ENCODE results near the gene GFRA1.
"Not testable (repeated sequence)": the region's sequence is repeated elsewhere in the genome, so short reads cannot be mapped to it uniquely, and the experiment has no call there.

Gene GFRA1

GRCh38 chr10:116059320-116059719 is 213.7 kb downstream of the GFRA1 start:
- DNase-seq (ENCODE audit: low read depth) = no peak

GRCh38 chr10:116056445-116057293 is 216.3 kb downstream of the GFRA1 start:
- DNase-seq (ENCODE audit: low read depth) = no peak

GRCh38 chr10:116055917-116056252 is 217.1 kb downstream of the GFRA1 start:
- DNase-seq (ENCODE audit: low read depth) = no peak

GRCh38 chr10:116055252-116055916 is 217.6 kb downstream of the GFRA1 start:
- DNase-seq (ENCODE audit: low read depth) = no peak

- DNase-seq (ENCODE audit: low read depth) = no peak
Observed at GRCh38 chr10:116053910-116054309, 219.1 kb downstream of the GFRA1 start.

- not testable (repeated sequence) for DNase-seq (ENCODE audit: low read depth)
Observed at GRCh38 chr10:116053009-116053730, 219.8 kb downstream of the GFRA1 start.

GRCh38 chr10:116052522-116052921 is 220.5 kb downstream of the GFRA1 start:
- DNase-seq (ENCODE audit: low read depth) = not testable (repeated sequence)

- DNase-seq (ENCODE audit: low read depth) = no peak
Observed at GRCh38 chr10:116049974-116050304, 223.1 kb downstream of the GFRA1 start.

- DNase-seq (ENCODE audit: low read depth) = no peak
Observed at GRCh38 chr10:116049158-116049973, 223.6 kb downstream of the GFRA1 start.

GRCh38 chr10:116045366-116046356 is 227.3 kb downstream of the GFRA1 start:
- DNase-seq (ENCODE audit: low read depth) = no peak

GRCh38 chr10:116044801-116045248 is 228.2 kb downstream of the GFRA1 start:
- DNase-seq (ENCODE audit: low read depth) = peak; percentile 60

- no peak for DNase-seq (ENCODE audit: low read depth)
Observed at GRCh38 chr10:116043861-116044260, 229.1 kb downstream of the GFRA1 start.

GRCh38 chr10:116043304-116043703 is 229.7 kb downstream of the GFRA1 start:
- DNase-seq (ENCODE audit: low read depth) = no peak

GRCh38 chr10:116041948-116042347 is 231.1 kb downstream of the GFRA1 start:
- DNase-seq (ENCODE audit: low read depth) = no peak

- no peak for DNase-seq (ENCODE audit: low read depth)
Observed at GRCh38 chr10:116039612-116040011, 233.4 kb downstream of the GFRA1 start.

GRCh38 chr10:116038259-116038658 is 234.7 kb downstream of the GFRA1 start:
- peak; percentile 62 for DNase-seq (ENCODE audit: low read depth)

GRCh38 chr10:116035406-116035805 is 237.6 kb downstream of the GFRA1 start:
- DNase-seq (ENCODE audit: low read depth) = not testable (repeated sequence)

GRCh38 chr10:116030576-116030975 is 242.4 kb downstream of the GFRA1 start:
- DNase-seq (ENCODE audit: low read depth) = no peak

- no peak for DNase-seq (ENCODE audit: low read depth)
Observed at GRCh38 chr10:116029826-116030225, 243.2 kb downstream of the GFRA1 start.

GRCh38 chr10:116027355-116027754 is 245.7 kb downstream of the GFRA1 start:
- DNase-seq (ENCODE audit: low read depth) = no peak

- DNase-seq (ENCODE audit: low read depth) = no peak
Observed at GRCh38 chr10:116026725-116027124, 246.3 kb downstream of the GFRA1 start.

Data from GM04504 (cell line).